Parathyroid adenoma (tissue), 2 donors: ENCODE results near the gene VPS29.

Source experiments
- H2AFZ ChIP-seq: fragments of 300-600 bp; sonication (generic); one replicate; pipeline ENCODE4 v1.7.0; 2017; ENCODE audit warnings: antibody characterized with exemption, mild to moderate bottlenecking
- H3K27ac ChIP-seq: fragments of 300-600 bp; sonication (generic); one replicate; pipeline ENCODE4 v1.7.0; 2017
- H3K27me3 ChIP-seq: fragments of 300-600 bp; sonication (generic); one replicate; pipeline ENCODE4 v1.7.0; 2017; ENCODE audit warnings: low read length; ENCODE audit not compliant: control insufficient read depth, insufficient read depth
- H3K36me3 ChIP-seq: fragments of 300-600 bp; sonication (generic); one replicate; pipeline ENCODE4 v1.7.0; 2017; ENCODE audit warnings: low read length; ENCODE audit not compliant: control insufficient read depth, insufficient read depth
- H3K4me1 ChIP-seq: fragments of 300-600 bp; sonication (generic); one replicate; pipeline ENCODE4 v1.7.0; 2017; ENCODE audit warnings: control low read depth
- H3K4me2 ChIP-seq: fragments of 300-600 bp; sonication (generic); one replicate; pipeline ENCODE4 v1.7.0; 2017; ENCODE audit warnings: low read length
- H3K4me3 ChIP-seq: fragments of 300-600 bp; sonication (generic); one replicate; pipeline ENCODE4 v1.7.0; 2017; ENCODE audit warnings: low read depth, low read length
- H3K79me2 ChIP-seq: fragments of 300-600 bp; sonication (generic); one replicate; pipeline ENCODE4 v1.7.0; 2017; ENCODE audit warnings: control low read depth
- H3K9ac ChIP-seq: fragments of 300-600 bp; sonication (generic); one replicate; pipeline ENCODE4 v1.7.0; 2017; ENCODE audit warnings: mild to moderate bottlenecking
- H3K9me3 ChIP-seq: fragments of 300-600 bp; sonication (generic); one replicate; pipeline ENCODE4 v1.7.0; 2017; ENCODE audit warnings: low read length; ENCODE audit not compliant: control insufficient read depth
- TF ChIP-seq, protein P1 (sequence below): fragments of 300-600 bp; sonication (generic); IDR thresholded peaks from one replicate; pipeline ENCODE4 v1.7.0; 2017; ENCODE audit warnings: antibody characterized with exemption, mild to moderate bottlenecking
- donor health status: primary hyperparathyroidism.

Gene VPS29

DNA sequence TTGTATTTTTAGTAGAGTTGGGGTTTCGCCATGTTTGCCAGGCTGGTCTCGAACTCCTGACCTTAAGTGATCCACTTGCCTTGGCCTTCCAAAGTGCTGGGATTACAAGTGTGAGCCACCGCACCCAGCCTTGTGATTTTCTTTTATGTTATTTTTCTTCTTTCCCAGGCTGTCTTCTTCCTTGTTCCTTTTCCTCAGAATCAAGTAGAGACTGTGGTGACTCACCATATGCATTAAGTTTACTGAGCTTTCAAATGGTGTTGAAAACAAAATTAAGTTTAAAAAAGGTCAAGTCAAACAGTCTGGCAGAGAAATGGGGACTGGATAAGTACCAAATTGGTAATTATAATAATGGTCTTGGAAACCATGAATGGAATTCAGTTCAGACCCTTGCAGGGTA is 57.5 kb downstream of the VPS29 start:
- Histone ChIP-seq H3K9me3 (no peaks in the 10 kb centered on the region), H3K27ac (no peak overlapping the region), H3K4me3 (no peak overlapping the region), H3K27me3 (no peaks in the 10 kb centered on the region), H3K4me1 (no peaks in the 10 kb centered on the region), H3K79me2 (peaks cover 9% of the 10 kb centered on the region), H3K4me2 (no peak overlapping the region), H3K9ac (no peak overlapping the region), H2AFZ (no peak overlapping the region), H3K36me3 (no peaks in the 10 kb centered on the region)
- TF ChIP-seq, protein P1, sequence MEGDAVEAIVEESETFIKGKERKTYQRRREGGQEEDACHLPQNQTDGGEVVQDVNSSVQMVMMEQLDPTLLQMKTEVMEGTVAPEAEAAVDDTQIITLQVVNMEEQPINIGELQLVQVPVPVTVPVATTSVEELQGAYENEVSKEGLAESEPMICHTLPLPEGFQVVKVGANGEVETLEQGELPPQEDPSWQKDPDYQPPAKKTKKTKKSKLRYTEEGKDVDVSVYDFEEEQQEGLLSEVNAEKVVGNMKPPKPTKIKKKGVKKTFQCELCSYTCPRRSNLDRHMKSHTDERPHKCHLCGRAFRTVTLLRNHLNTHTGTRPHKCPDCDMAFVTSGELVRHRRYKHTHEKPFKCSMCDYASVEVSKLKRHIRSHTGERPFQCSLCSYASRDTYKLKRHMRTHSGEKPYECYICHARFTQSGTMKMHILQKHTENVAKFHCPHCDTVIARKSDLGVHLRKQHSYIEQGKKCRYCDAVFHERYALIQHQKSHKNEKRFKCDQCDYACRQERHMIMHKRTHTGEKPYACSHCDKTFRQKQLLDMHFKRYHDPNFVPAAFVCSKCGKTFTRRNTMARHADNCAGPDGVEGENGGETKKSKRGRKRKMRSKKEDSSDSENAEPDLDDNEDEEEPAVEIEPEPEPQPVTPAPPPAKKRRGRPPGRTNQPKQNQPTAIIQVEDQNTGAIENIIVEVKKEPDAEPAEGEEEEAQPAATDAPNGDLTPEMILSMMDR = no peak
